WTC11 (cell line): ENCODE measurements around the gene ZNF200. TPM values are rescaled to one million over a fixed set of nuclear protein-coding genes. Genes with fewer than 3 reads are reported as not detected.

Experiments
- ATAC-seq: fragments of 200-7000 bp; cut with Tn5 transposase; 2 replicates; pipeline ENCODE4 v1.10.0; 2021; ENCODE audit warnings: mild to moderate bottlenecking, moderate library complexity
- CTCF ChIA-PET: fragments of 300-600 bp; sonication (Branson Sonifier 250); formaldehyde crosslinking; loops from one replicate; lab custom pipeline; 2021; ENCODE audit warnings: antibody characterized with exemption; lab: Charles Lee
- POLR2A ChIA-PET: fragments of 350-600 bp; sonication (Branson Sonifier 250); formaldehyde crosslinking; loops from one replicate; lab custom pipeline; 2021; ENCODE audit warnings: antibody characterized with exemption; lab: Charles Lee
- DNase-seq: peaks from one replicate; pipeline ENCODE4 v3.0.0; 2021; ENCODE audit warnings: low spot score
- H3K27ac Mint-ChIP-seq: 2 replicates; pipeline ENCODE4 v1.8.0; 2021; ENCODE audit warnings: mixed read lengths
- H3K27me3 Mint-ChIP-seq: 2 replicates; pipeline ENCODE4 v1.8.0; 2021; ENCODE audit warnings: low read depth, mild to moderate bottlenecking, moderate library complexity, mixed read lengths
- H3K36me3 Mint-ChIP-seq: 2 replicates; pipeline ENCODE4 v1.8.0; 2021; ENCODE audit warnings: mixed read lengths
- H3K4me1 Mint-ChIP-seq: 2 replicates; pipeline ENCODE4 v1.8.0; 2022; ENCODE audit warnings: mixed read lengths
- H3K4me3 Mint-ChIP-seq: 2 replicates; pipeline ENCODE4 v1.8.0; 2021; ENCODE audit warnings: mild to moderate bottlenecking, moderate library complexity, mixed read lengths
- H3K9me3 Mint-ChIP-seq: 2 replicates; pipeline ENCODE4 v1.8.0; 2021; ENCODE audit warnings: mixed read lengths
- ATF1 ChIP-seq: sonication (generic); formaldehyde crosslinking; IDR thresholded peaks from 2 replicates; pipeline ENCODE4 v1.8.1; 2023; ENCODE audit warnings: mild to moderate bottlenecking, moderate library complexity, missing genetic modification reagents
- ELF4 ChIP-seq: sonication (generic); formaldehyde crosslinking; IDR thresholded peaks from 2 replicates; pipeline ENCODE4 v1.8.1; 2022; ENCODE audit warnings: low read depth, mild to moderate bottlenecking, moderate library complexity, missing genetic modification reagents
- SMAD3 ChIP-seq: sonication (generic); formaldehyde crosslinking; IDR thresholded peaks from 2 replicates; pipeline ENCODE4 v1.8.0; 2022; ENCODE audit warnings: missing genetic modification reagents, mild to moderate bottlenecking, borderline replicate concordance
- SMAD4 ChIP-seq: sonication (generic); formaldehyde crosslinking; IDR thresholded peaks from 2 replicates; pipeline ENCODE4 v1.8.0; 2022; ENCODE audit warnings: mild to moderate bottlenecking, missing genetic modification reagents
- TCF7 ChIP-seq: sonication (generic); formaldehyde crosslinking; IDR thresholded peaks from 2 replicates; pipeline ENCODE4 v1.8.0; 2022; ENCODE audit warnings: mild to moderate bottlenecking, low read depth, missing genetic modification reagents, moderate library complexity
- TEAD4 ChIP-seq: sonication (generic); formaldehyde crosslinking; IDR thresholded peaks from 2 replicates; pipeline ENCODE4 v1.8.0; 2022; ENCODE audit warnings: mild to moderate bottlenecking, missing genetic modification reagents
- ZBTB21 ChIP-seq: sonication (generic); formaldehyde crosslinking; IDR thresholded peaks from 2 replicates; pipeline ENCODE4 v1.8.1; 2023; ENCODE audit warnings: mild to moderate bottlenecking, missing genetic modification reagents, borderline replicate concordance
- ZNF396 ChIP-seq: fragments of 250-450 bp; sonication (Bioruptor Pico); IDR thresholded peaks from 2 replicates; pipeline ENCODE4 v1.8.0; 2021; ENCODE audit warnings: mild to moderate bottlenecking, moderate library complexity, borderline replicate concordance
- total RNA-seq: library from RNA; stranded (reverse); gene quantifications from 3 replicates; pipeline ENCODE4 v1.2.3, GENCODE V29; 2021
- TF ChIP-seq, protein P1 (sequence below): fragments of 250-450 bp; sonication (Bioruptor Pico); conservative IDR thresholded peaks from 2 replicates; pipeline ENCODE4 v1.9.0; 2021; ENCODE audit warnings: mild to moderate bottlenecking
- TF ChIP-seq, protein P2 (sequence below): sonication (generic); formaldehyde crosslinking; IDR thresholded peaks from 2 replicates; pipeline ENCODE4 v1.8.1; 2023; ENCODE audit warnings: mild to moderate bottlenecking, missing genetic modification reagents, borderline replicate concordance
- TF ChIP-seq, protein P3 (sequence below): sonication (generic); formaldehyde crosslinking; IDR thresholded peaks from 2 replicates; pipeline ENCODE4 v1.8.0; 2023; ENCODE audit warnings: missing genetic modification reagents, mild to moderate bottlenecking, borderline replicate concordance
- TF ChIP-seq, protein P4 (sequence below): sonication (generic); formaldehyde crosslinking; IDR thresholded peaks from 2 replicates; pipeline ENCODE4 v1.8.1; 2022; ENCODE audit warnings: mild to moderate bottlenecking, missing genetic modification reagents, moderate library complexity, borderline replicate concordance
- TF ChIP-seq, protein P5 (sequence below): sonication (generic); formaldehyde crosslinking; IDR thresholded peaks from 2 replicates; pipeline ENCODE4 v1.8.1; 2022; ENCODE audit warnings: missing genetic modification reagents, borderline replicate concordance

The ZNF200 gene
- total RNA-seq, 1 experiment from 2014 or later, result 9.7 TPM

DNA sequence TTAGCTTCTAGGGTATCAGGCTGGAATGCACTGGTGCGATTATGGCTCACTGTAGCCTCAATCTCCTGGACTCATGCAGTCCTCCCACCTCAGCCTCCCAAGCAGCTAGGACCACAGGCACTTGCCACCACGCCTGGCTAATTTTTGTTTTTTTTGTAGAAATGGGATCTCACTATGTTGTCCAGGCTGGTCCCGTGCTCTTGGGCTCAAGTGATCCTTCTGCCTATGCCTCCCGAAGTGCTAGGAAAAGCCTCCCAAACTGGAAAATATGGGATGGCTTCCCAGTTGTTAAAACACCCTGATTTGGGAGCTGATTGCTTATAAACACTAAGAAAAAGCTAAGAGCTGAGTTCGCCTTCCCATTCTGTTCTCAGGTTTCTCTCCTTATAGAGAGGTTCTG, 41.7 kb upstream of the ZNF200 start:
- DNase-seq (no peak), ATAC-seq (no peak)
- Mint-ChIP-seq H3K27ac (no peak overlapping the region), H3K4me3 (no peak overlapping the region), H3K4me1 (0 out of 2 replicates have a peak, but pooled peaks cover 4% of the 10 kb centered on the region), H3K36me3 (no peaks in the 10 kb centered on the region), H3K9me3 (peaks cover 23% of the 10 kb centered on the region), H3K27me3 (peaks cover 26% of the 10 kb centered on the region)
- ChIA-PET CTCF (interaction anchor here (0.8 to 1.4 kb wide), 2 partner anchors 10 to 124 kb away, joined by 3 to 10 read pairs; partner anchors contain the start of genes ZNF174 and ZSCAN32), POLR2A (no interaction called here)
- TF ChIP-seq ZBTB21 (CRISPR knock-in tag) (no peak), SMAD4 (CRISPR knock-in tag) (no peak), TCF7 (CRISPR knock-in tag) (no peak), TEAD4 (no peak), ATF1 (no peak), SMAD3 (no peak), ZNF396 (no peak), ELF4 (no peak)
- TF ChIP-seq, protein P1, sequence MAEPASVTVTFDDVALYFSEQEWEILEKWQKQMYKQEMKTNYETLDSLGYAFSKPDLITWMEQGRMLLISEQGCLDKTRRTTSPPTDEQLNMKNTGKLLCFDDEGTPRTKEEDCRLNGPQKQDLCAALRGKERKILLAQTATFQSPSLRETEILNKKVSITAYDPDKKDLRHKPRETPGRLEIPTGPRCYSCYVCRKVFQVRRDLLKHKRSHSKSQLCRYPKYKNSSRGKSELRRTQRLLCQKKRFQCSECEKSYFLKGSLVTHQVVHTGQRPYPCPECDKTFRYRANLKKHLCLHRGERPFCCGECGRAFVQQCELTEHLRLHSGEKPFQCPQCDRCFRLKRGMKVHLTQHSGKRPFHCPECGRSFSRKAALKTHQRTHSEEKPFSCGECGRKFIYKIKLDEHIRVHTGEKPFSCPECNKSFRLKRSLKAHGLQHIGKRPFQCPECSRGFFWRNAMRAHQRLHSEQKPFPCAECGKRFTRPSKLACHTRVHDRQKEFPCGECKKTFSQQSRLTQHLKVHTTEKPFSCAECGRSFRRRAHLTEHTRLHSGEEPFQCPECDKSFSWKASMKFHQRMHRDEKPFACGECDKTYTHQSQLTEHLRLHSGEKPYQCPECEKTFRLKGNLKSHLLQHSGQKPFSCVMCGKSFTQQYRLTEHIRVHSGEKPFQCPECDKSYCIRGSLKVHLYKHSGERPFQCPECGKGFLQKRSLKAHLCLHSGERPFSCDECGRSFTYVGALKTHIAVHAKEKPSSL (CRISPR knock-in tag), result no peak
- TF ChIP-seq, protein P2, sequence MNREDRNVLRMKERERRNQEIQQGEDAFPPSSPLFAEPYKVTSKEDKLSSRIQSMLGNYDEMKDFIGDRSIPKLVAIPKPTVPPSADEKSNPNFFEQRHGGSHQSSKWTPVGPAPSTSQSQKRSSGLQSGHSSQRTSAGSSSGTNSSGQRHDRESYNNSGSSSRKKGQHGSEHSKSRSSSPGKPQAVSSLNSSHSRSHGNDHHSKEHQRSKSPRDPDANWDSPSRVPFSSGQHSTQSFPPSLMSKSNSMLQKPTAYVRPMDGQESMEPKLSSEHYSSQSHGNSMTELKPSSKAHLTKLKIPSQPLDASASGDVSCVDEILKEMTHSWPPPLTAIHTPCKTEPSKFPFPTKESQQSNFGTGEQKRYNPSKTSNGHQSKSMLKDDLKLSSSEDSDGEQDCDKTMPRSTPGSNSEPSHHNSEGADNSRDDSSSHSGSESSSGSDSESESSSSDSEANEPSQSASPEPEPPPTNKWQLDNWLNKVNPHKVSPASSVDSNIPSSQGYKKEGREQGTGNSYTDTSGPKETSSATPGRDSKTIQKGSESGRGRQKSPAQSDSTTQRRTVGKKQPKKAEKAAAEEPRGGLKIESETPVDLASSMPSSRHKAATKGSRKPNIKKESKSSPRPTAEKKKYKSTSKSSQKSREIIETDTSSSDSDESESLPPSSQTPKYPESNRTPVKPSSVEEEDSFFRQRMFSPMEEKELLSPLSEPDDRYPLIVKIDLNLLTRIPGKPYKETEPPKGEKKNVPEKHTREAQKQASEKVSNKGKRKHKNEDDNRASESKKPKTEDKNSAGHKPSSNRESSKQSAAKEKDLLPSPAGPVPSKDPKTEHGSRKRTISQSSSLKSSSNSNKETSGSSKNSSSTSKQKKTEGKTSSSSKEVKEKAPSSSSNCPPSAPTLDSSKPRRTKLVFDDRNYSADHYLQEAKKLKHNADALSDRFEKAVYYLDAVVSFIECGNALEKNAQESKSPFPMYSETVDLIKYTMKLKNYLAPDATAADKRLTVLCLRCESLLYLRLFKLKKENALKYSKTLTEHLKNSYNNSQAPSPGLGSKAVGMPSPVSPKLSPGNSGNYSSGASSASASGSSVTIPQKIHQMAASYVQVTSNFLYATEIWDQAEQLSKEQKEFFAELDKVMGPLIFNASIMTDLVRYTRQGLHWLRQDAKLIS (CRISPR knock-in tag), result no peak
- TF ChIP-seq, protein P3, sequence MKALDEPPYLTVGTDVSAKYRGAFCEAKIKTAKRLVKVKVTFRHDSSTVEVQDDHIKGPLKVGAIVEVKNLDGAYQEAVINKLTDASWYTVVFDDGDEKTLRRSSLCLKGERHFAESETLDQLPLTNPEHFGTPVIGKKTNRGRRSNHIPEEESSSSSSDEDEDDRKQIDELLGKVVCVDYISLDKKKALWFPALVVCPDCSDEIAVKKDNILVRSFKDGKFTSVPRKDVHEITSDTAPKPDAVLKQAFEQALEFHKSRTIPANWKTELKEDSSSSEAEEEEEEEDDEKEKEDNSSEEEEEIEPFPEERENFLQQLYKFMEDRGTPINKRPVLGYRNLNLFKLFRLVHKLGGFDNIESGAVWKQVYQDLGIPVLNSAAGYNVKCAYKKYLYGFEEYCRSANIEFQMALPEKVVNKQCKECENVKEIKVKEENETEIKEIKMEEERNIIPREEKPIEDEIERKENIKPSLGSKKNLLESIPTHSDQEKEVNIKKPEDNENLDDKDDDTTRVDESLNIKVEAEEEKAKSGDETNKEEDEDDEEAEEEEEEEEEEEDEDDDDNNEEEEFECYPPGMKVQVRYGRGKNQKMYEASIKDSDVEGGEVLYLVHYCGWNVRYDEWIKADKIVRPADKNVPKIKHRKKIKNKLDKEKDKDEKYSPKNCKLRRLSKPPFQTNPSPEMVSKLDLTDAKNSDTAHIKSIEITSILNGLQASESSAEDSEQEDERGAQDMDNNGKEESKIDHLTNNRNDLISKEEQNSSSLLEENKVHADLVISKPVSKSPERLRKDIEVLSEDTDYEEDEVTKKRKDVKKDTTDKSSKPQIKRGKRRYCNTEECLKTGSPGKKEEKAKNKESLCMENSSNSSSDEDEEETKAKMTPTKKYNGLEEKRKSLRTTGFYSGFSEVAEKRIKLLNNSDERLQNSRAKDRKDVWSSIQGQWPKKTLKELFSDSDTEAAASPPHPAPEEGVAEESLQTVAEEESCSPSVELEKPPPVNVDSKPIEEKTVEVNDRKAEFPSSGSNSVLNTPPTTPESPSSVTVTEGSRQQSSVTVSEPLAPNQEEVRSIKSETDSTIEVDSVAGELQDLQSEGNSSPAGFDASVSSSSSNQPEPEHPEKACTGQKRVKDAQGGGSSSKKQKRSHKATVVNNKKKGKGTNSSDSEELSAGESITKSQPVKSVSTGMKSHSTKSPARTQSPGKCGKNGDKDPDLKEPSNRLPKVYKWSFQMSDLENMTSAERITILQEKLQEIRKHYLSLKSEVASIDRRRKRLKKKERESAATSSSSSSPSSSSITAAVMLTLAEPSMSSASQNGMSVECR (CRISPR knock-in tag), result no peak
- TF ChIP-seq, protein P4, sequence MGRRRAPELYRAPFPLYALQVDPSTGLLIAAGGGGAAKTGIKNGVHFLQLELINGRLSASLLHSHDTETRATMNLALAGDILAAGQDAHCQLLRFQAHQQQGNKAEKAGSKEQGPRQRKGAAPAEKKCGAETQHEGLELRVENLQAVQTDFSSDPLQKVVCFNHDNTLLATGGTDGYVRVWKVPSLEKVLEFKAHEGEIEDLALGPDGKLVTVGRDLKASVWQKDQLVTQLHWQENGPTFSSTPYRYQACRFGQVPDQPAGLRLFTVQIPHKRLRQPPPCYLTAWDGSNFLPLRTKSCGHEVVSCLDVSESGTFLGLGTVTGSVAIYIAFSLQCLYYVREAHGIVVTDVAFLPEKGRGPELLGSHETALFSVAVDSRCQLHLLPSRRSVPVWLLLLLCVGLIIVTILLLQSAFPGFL (CRISPR knock-in tag), result no peak
- TF ChIP-seq, protein P5, sequence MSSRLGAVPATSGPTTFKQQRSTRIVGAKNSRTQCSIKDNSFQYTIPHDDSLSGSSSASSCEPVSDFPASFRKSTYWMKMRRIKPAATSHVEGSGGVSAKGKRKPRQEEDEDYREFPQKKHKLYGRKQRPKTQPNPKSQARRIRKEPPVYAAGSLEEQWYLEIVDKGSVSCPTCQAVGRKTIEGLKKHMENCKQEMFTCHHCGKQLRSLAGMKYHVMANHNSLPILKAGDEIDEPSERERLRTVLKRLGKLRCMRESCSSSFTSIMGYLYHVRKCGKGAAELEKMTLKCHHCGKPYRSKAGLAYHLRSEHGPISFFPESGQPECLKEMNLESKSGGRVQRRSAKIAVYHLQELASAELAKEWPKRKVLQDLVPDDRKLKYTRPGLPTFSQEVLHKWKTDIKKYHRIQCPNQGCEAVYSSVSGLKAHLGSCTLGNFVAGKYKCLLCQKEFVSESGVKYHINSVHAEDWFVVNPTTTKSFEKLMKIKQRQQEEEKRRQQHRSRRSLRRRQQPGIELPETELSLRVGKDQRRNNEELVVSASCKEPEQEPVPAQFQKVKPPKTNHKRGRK (CRISPR knock-in tag), result no peak
